Measurements from ENCODE around the gene AFF4.
A peak's percentile ranks its signal among the peaks of the same experiment; 100 is the strongest.
"Not testable (repeated sequence)": the region's sequence is repeated elsewhere in the genome, so short reads cannot be mapped to it uniquely, and the experiment has no call there.

Gene AFF4

DNA sequence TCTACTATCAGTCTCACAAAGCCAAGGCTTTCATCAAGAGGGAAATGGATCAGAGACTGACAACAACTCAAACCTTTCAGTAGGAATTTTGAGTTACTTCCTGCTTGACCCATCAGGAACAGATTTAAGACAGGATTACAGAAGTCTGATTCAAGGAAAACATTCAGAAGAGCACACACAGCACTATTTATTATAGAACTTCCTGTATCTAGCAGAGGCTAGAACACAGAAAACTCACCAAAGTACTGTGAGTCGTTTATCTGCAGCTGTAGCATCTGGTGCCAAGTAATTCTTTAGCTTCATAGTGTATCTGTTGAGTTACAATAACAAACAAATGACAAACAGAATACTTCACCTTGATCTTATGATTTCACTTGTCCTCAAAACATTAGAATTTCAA lies 76.2 kb downstream of the AFF4 start:
- DNase-seq: no peak

DNA sequence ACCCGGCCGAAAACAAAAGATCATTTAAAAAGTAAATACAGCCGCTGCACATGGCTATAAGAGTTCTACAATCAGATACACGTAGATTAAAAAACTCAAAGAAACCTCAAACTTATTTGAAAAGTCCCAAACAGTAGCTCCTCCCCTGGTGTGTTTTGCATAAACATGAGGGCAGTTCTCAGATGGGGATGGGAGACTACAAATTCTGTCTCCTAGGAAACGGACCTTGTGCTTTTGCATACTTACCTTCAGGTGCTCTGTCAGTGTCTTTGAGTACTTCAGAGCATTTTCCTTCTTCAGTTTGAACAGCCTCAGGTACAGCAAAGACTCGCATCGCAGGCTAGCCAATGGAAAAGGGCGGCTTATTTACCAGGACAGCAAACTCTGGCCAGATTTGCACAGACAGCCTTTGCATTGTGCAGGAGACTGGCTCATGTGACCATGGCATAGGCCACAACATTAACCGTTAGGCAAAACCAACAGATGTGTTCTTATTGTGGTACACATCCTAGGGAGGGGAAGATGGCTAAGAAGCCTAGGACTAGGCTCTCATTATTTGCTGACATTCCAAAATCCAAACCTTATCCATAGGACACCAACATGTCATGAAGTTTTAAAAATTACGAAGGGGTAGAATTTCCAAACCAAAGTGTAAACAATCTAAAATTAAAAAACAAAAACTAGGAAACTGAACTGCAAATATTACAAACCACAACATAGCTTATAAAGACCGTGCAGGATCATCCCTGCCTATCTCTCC lies 77.2 kb downstream of the AFF4 start:
- no peak for DNase-seq

DNA sequence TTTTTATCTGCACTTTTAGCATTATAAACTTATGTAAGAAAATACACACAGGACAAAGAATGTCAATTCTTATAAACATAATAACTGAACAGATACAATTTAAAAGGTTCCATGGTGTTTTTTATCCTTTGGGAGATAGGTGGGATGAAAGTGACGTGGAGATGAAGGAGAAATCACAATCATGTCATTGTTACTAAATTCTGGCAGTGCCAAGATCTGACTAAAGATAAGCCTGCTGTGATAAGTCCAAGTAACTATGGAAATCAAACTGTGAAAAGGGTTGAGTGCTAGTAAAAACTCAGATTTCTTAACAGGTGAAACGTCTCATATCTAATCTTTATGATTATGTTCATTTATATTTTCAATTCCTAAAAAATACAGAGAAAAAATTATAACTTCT lies 78.9 kb downstream of the AFF4 start:
- DNase-seq: no peak

DNA sequence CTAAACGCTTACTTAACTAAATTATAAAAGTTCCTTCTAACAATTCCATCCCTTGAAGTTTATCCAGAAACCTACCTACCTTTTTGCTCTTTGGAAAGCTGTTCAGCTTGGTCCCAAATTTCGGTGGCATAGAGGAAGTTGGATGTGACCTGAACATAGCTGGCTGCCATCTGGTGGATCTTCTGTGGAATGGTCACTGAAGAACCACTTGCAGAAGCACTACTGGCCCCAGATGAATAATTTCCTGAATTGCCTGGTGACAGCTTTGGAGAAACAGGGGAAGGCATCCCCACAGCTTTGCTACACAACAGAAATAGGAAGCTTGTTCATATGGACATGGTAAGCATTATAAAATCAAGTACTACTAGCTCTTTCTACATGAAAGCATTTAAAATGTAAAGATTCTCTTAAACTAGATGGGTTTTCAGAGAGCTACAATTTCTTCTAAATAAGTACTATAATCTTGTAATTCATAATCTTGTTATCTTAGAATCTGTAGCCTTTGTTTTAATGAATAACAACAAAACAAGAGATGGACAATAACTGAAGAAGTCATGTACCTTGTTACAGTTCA lies 80.1 kb downstream of the AFF4 start:
- DNase-seq: no peak

DNA sequence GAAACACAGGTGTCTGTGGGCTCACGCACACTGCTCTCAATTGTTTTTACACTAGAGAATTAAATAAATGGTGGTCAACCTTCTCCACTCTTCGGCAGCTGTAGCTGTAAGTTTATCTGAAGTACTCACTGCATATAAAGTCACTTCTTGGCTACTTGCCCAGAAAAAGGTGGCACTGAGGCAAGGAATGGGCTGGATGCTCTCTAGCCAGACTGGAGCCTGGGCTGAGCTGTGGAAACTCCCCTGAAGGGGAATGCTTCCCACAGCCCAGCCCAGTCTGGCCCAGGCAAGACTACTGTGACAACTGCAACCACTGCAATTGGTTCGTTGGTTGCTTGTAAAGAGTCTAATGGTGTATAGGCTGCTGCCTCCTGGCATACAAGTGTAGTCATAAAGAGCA lies 85.5 kb downstream of the AFF4 start:
- DNase-seq: no peak

DNA sequence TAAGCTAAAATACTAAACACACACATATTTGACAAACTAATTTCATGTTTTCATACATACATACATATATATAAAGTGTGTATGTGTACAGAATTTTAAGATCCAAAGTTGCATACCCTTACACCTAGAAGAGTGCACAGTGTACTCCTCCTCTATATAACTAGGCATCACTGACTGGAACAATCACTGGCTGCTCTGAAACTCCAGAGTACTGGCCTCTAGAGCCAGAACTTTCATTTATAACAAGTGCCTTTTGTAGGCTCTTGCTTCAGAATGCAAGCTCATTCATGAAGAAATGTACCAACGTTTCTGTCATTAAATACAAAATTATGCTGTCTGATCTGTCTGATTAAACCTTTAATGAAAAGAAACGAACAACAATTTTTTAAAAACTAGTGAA lies 86.0 kb downstream of the AFF4 start:
- DNase-seq: no peak

DNA sequence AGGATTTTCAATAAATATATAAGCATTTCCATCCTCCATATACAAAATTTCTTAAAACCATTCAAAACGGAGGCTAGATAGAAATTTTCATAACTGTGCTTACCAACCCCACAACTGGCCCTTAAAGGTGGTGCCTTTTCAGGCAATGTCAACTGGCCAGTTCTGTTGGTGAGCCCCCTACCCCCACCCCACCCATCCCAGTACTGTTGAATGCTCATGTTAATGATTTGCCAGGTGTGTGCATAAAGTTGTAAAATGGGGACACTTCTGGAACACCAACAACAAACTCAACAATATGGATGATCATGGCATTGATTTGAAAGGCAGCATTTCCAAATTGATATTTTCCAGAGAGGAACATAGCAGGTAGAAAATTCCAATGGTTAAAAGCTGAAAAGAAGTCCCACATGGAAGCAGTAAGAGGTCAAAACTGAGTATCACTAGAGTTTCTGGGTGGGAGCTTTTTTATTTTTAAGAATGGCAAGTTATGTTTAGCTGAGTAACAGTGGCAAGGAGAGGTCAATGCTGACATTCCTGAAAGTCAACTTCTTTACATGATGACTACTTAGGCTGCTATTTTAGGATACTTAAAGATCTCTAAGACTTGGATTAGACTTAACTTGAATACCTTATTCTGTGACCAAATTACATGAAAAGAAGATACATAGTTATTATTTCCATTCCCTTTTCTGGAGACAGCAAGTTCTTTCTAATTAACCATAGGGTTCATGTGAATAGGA lies 87.2 kb downstream of the AFF4 start:
- DNase-seq: no peak

DNA sequence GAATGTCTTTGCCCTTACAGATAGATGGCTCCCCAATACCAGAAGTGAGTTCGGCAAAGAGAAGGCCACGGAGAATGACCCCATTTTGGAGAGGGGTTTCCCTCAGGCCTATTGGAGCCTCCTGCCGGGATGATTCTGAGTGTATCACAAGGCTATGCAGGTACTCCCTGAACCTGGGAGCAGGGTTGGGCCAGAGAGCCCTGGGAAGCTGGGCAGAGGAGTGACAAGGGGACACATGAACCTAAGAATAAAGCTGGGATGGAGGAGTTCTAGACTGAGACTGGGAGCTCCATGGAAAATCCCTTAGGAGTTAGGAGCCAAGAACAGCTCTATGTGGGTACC lies 89.5 kb downstream of the AFF4 start:
- DNase-seq: no peak

DNA sequence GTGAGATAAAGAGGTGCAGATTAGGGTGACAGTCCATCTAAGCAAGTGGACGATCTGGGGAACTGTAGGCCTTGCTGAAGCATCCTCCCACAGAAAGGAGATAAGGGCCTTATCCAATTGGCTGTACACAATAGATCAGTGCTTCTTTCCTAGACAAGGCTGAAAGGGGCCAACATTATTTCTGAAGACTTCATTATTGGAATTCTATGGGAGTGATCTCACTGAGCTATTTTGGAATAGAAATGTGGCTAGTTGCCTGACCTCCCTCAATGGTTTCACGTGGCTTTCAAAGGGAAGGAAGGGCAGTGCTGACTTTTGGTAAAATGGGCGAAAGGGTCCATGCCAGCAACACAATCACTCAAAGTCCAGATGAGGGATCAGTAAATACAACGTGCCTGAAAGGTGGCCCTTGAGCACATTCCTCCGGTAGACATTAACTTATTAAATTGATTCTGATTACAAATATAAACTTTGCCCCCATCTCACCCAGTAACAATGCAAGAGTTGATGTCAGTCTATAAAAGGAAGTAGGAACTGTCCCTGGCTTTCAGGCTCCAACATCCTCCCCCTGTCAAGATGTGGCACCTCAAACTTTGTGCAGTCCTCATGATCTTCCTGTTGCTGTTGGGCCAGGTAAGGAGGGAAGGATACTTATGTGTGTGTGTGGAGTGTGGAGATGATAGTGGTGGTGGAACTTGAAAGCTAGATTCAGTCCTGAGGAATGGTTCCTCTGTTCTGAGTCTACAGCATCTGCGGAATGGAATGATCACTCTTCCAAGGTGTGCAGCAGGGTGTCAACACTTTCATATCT lies 90.1 kb downstream of the AFF4 start, which contains the start of gene LEAP2:
Gene LEAP2, plus strand, starts transcription at position 550 of the 811 bp plus-strand sequence. Its CDS starts 27 bp downstream, at position 577.
- DNase-seq: no peak

DNA sequence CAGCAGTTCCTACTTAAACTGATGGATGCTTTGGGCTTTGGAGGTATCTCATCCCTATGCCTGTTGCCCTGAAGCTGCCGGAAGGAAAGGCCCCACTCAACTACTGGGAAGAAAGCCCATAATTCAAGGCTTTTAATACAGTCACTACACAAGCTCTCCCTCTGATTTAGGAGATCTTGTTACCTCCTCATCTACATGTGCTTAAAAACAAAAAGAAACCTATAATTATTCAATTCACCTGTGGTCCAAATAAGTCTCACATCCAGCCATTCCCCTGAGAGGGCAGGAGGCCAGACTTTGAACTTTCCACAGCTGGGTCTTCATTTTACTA lies 90.7 kb downstream of the AFF4 start:
- DNase-seq: no peak

DNA sequence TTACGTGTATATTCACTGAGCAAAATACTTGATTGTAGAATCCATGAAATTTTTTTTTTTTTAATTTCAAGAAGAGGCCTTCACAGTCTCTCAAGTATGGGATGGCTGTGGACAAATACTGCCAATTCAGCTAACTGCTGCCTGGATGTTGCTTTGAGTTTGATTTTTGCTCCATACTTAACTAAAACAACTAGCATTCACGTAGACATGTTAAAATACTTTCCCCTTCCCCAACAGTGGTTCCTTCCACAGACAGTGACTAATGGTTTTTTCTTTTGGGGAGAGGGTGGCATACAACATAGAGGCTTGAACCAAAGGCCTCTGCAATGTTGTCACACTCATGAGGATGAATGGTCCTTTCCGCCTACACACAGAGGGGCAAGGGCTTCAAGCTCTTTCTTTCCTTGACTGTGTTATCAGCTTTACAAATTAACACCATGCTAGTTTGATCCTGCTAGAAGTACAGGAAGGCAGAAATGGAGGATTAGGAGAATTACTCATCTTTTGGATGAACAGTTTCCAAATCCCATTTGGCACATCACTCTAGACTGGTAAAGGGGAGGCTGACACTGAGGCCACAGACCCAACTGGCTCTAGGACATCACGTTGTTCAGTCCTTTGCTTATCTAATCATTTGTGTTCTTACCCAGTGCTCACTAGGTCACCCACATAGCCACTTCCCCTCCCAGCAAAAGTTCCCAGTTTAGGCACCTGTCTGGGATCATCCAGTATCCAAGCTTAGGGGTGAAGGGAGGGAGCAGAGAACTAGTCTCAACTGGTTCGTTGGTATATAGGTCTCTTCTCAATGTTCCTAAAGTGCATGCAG lies 91.8 kb downstream of the AFF4 start:
- no peak for DNase-seq

DNA sequence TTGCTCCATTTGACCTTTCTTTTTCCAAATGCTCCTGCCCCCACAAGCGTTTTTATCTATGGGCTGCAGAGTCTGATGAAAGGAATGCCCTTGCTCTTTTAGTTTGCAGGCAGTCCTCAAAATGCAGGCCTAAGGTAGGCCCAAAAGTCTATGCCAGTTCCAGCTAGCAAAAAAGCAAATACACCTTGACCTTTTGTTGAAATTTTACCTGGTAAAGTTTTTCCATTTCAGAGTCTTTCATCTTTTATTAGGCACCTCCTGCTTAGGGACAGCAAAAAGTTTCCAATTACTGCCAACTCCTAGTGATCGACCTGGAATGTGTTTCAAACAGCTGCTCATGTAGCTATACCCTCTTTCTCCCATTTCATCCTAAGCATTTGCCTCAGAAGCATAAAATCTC lies 92.6 kb downstream of the AFF4 start:
- no peak for DNase-seq

DNA sequence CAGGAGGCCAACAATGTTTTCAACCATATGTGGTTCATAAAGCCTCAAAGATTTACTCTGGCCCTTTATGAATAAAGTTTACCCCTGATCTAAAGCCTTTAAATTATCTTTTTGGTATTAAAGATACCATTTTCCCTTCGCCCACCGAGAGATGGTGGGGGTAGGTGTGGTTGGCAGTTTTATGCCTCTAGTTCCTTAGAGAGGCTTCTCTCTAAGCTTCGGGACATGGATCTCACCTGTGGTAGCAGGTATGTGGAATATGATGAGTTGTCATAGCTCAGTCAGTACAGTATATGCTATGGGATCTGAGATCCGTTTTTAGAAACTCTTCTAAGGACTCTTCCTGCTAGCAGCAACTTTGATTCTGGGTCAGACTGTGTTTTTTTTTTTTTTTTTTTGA lies 94.7 kb downstream of the AFF4 start:
- DNase-seq: no peak

DNA sequence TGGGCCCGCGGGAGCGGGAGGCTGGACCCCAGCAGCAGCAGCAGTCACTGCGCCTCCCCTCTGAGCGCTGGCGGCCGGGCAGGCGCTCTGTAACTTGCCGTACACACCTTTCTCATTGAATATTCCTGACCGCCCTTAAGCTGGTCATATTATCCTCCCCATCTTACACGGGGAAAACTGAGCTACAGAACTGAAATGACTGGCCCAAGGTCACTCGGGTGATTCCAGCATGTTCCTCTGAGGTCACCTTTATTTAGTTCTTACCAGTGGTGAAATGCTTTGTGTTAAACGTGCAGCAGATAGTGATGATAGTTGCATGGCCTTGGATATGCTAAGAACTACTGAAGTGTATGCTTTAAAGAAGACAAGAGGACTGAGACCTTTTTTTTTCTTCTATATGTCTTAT lies 96.4 kb downstream of the AFF4 start:
- no peak for DNase-seq

DNA sequence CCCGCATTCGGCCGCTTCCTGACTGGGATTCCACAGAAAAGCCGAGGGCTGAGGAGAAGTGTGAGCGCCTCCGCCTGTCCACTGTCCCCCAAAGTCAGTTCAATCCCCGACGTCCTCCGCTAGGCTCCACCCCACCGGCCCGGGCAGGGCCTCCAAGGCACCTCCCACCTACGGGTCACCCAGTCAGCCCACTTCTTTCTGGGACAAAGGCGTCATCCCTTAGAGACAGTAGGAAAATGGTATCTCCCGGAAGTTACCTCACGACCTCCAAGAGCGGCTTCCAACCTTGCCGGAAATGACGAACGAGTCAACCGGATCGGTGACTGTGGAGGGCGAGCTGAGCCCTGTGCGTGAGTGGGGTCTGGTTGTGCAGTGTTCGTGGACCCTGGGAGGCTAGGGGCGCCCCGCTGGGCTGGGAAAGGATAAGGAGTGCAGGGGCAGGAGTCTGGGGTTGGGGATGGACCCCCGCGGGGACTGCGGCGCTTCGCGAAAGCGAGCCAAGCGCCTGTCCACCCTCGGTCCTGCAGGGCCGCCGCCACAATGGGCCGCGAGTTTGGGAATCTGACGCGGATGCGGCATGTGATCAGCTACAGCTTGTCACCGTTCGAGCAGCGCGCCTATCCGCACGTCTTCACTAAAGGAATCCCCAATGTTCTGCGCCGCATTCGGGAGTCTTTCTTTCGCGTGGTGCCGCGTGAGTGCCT lies 96.9 kb downstream of the AFF4 start, which contains the start of the genes GDF9 and UQCRQ:
Gene GDF9, minus strand, starts transcription at position 128 of the 704 bp plus-strand sequence. CDS start 1,936 bp downstream, outside the sequence.
Gene UQCRQ, plus strand, starts transcription at position 301 of the 704 bp plus-strand sequence. Its CDS starts 240 bp downstream, at position 541.
- DNase-seq: peak; percentile 88 to 90

DNA sequence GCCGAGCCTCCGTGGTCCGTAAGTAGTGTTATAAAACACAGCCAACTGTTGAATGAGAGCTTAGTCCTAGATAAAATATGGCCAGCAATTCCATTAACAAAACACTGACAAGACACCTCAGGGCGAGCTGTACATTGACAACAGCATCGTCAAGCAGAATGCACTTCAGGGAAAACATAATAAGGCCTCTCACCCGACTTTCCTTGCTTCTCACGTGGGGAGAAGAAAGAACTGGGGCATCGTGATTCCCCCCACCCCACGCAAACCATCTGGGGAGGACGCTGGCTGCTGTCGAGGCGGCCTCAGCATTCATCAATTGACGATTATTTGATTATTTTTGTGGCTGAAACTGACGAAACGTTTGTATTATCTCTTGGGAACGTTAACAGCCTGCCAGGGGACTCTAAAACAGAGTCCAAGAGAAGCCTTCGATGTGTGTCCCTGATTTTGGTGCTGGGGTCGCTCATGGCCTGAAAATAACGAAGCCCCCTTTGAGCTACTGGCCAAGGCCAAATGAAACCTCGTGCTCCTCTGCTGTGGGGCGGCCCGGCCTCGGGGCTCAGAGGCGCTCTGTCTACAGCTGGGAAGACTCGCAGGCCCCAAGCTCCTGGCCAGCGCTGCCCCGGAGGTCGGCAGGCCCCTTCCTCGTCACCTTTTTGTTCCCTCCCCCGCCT lies 97.6 kb downstream of the AFF4 start:
- no peak for DNase-seq

DNA sequence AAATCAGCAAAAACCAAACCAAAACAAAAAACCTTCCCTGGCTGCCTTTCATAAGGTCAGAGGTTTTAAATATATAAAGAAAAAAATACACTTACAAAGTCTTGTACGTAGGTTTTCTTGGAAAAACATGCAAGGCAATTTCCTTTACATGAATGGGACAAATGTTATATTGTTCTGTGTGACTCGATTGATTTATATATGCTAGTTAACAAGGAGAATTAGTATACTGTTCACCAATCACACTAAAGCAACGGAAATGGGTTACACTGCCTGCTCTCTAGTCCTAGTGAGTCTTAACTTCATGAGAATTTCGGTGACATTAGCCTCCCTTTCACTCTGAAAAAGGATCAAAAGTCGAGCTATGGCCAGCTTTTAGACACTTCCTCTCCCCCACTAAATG lies 102.7 kb downstream of the AFF4 start:
- no peak for DNase-seq

DNA sequence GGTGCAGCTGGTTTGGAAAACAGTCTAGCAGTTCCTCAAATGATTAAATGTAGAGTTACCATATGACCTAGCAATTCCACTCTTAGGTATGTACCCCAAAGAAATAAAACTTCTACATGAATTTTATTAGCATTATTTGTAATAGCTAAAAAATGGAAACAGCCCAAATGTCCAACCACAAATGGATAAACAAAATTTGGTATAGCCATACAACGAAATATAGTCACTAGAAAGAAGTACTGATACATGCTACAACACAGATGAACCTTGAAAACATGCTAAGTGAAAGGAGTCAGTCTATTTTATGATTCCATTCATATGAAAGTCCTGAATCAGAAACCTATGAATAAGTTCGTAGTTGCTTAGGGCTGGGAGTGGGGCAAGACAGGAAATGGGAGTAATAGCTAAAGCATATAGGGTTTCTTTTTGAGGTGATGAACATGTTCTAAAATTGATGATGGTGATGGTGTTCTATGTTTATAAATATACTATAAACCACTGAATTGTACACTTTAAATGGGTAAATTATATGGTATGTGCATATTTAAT lies 103.5 kb downstream of the AFF4 start:
- no peak for DNase-seq

DNA sequence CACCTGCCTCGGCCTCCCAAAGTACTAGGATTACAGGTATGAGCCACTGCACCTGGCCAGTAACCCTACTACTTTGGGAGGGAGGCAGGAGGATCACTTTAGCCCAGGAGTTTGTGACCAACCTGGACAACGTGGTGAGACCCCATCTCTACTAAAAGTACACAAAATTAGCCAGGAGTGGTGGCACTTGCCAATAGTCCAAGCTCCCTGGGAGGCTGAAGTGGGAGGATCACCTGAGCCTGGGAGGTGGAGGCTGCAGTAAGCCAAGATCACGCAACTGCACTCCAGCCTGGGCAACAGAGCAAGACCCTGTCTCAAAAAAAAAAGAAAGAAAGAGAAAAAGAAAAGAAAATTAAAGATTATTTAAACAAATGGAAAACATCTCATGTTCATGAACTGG lies 107.4 kb downstream of the AFF4 start:
- no peak for DNase-seq

DNA sequence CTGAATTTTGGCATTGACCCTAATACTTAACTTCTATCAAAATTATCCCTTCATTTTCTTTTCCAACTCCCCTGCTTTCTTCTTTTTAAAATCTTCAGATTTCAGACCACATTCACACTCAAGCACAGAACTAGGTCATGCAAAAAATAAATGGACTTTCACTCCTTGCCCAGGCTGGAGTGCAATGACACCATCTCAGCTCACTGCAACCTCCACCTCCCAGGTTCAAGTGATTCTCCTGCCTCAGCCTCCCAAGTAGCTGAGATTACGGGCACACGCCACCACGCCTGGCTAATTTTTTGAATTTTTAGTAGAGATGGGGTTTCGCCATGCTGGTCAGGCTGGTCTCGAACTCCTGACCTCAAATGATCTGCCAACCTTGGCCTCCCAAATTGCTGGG lies 108.4 kb downstream of the AFF4 start:
- DNase-seq: not testable (repeated sequence)

DNA sequence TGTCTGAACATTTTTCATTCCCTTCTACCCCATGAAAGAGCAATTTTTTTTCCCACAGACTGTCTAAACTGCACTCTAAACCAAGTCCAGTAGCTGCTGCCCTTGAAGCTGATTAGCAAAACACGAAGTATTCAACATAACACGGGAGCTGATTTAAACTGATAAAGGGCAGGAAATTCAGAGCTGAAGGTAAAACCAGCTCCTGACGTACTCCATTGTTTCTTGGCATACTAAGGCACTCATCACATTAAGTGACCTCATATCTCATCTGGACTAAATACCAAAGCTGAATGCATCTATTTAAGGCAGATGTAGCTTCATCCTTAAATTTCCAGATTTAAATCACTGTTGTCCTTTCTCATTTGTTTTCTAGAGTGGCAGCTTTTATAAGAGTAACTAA lies 109.1 kb downstream of the AFF4 start:
- no peak for DNase-seq
